ENCODE measurements around the gene ZNF584.
"Not testable (repeated sequence)": the region's sequence is repeated elsewhere in the genome, so short reads cannot be mapped to it uniquely, and the experiment has no call there.

The ZNF584 gene

GRCh38 chr19:58408152-58409009 is at the start of gene ZNF584:
Gene ZNF584 (plus strand): TSS chr19:58408649. CDS start chr19:58409148, 499 bp downstream.
- peak; percentile 91 for DNase-seq (ENCODE audit: low read depth)

GRCh38 chr19:58361900-58362271 is 46.6 kb upstream of the ZNF584 start:
- DNase-seq (ENCODE audit: low read depth) = no peak

GRCh38 chr19:58362272-58362994 is 46.0 kb upstream of the ZNF584 start, which contains the start of gene ZNF497:
Gene ZNF497 (minus strand): TSS chr19:58362751. CDS start chr19:58357635, 5,116 bp downstream.
- peak; percentile 84 for DNase-seq (ENCODE audit: low read depth)

- no peak for DNase-seq (ENCODE audit: low read depth)
Measured at GRCh38 chr19:58364146-58364545, 44.3 kb upstream of the ZNF584 start.

GRCh38 chr19:58366585-58367430 is 41.6 kb upstream of the ZNF584 start:
- DNase-seq (ENCODE audit: low read depth) = no peak

- DNase-seq (ENCODE audit: low read depth) = no peak
Measured at GRCh38 chr19:58367698-58368454, 40.6 kb upstream of the ZNF584 start.

- DNase-seq (ENCODE audit: low read depth) = no peak
Measured at GRCh38 chr19:58368561-58369360, 39.7 kb upstream of the ZNF584 start.

- DNase-seq (ENCODE audit: low read depth) = no peak
Measured at GRCh38 chr19:58372311-58373133, 35.9 kb upstream of the ZNF584 start.

- no peak for DNase-seq (ENCODE audit: low read depth)
Measured at GRCh38 chr19:58374200-58374599, 34.2 kb upstream of the ZNF584 start.

GRCh38 chr19:58376724-58377123 is 31.7 kb upstream of the ZNF584 start:
- DNase-seq (ENCODE audit: low read depth) = not testable (repeated sequence)

- no peak for DNase-seq (ENCODE audit: low read depth)
Measured at GRCh38 chr19:58379246-58379645, 29.2 kb upstream of the ZNF584 start.

GRCh38 chr19:58380037-58380661 is 28.3 kb upstream of the ZNF584 start:
- DNase-seq (ENCODE audit: low read depth) = no peak

GRCh38 chr19:58380662-58381459 is 27.6 kb upstream of the ZNF584 start, which contains the start of gene ZNF837:
Gene ZNF837 (minus strand): TSS chr19:58381030. CDS start chr19:58369332, 11,698 bp downstream.
- peak; percentile 100 for DNase-seq (ENCODE audit: low read depth)

GRCh38 chr19:58381460-58382212 is 26.8 kb upstream of the ZNF584 start:
- no peak for DNase-seq (ENCODE audit: low read depth)

- DNase-seq (ENCODE audit: low read depth) = no peak
Measured at GRCh38 chr19:58382997-58383603, 25.3 kb upstream of the ZNF584 start.

- DNase-seq (ENCODE audit: low read depth) = no peak
Measured at GRCh38 chr19:58385313-58385890, 23.0 kb upstream of the ZNF584 start.
